T-helper 9 cell (primary cell): ENCODE data around the gene HAUS3.
"Not testable (repeated sequence)": the region's sequence is repeated elsewhere in the genome, so short reads cannot be mapped to it uniquely, and the experiment has no call there.

Experiments used
- DNase-seq: peaks from one replicate; pipeline ENCODE4 v3.0.0-alpha.2; 2020

Gene HAUS3

GRCh38 chr4:2275044-2275397 is 33.1 kb upstream of the HAUS3 start:
- DNase-seq: not testable (repeated sequence)

DNA sequence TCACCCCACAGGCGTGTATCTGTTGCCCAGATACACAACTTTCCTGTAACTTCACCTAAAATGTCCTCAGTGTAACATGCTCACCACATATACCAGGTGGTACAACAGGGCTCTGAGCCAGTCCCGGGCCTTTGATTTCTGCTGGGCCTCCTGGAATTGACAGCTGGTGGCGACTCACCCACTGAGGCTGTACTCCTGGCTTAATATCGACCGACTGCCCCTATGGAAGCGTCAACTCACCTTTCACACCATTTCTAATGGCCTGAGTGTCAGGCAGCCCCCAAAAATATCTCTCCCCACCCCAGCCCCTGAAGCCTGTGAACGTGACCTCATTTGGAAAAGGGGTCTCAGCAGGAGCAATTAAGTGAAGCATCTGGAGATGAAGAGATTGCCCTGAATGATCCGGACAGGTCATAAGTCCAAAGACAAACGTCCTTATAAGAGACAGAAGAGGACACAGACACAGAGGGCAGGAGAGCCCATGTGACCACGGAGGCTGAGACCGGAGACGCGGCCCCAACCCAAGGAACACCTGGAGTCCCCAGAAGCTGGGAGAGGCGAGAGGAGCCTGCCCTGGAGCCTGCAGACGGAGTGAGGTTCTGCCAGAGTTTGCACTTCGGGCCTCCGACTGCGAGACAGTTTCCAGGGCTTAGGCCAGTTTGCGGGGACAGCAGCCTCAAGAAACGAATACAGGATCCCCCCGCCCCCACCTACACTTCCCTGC is 32.6 kb upstream of the HAUS3 start:
- DNase-seq: no peak

DNA sequence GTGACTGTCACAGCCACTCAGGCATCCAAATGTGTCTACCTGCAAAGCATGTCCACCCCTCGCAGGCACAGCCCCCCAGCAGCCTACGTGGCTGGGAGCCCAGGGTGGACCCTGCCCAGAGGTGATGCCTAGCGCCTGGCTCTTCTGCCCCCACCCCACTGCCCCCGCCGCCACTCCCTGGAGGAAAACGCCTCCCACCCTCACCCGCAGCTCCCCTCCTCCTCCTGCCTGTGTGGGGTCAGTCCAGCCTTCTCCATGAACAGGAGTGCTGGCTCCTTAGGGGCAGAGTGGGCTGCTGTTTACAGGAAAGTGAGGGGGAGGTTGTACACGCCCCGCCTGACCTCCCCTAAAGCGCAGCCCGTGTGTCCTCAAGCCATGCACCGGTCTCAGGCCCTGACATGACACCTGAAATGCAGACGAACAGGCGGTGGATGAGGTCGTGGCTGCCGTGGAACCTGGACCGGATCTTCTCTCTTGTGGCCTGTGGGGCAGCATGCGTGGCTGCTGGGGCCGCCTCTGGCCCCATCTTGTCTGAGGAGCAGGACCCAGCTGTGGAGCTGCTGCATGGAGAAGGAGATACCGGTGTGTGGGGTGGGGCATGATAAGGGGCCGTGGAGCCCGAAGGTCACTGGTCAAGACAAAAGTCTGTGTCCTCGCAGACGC is 31.9 kb upstream of the HAUS3 start:
- no peak for DNase-seq

DNA sequence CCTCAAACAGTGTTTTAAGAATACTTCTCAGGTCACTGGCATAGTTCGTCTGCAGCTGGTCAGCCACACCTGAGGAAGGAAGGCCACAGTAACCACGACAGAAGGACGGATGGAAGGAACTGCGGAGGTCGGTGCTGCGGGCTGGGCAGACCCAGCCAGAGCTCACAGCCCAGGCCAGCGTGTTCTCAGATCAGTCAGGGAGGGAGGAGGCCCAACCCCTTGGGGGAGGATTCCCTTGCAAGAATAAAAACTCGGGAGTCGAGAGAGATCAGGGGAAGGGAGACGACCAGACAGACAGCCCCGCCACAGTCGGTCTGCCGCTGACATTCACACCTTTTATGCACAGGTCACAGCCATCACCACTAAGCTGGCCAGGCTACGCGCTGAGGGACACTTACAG is 31.3 kb upstream of the HAUS3 start:
- no peak for DNase-seq

GRCh38 chr4:2272828-2273120 is 30.9 kb upstream of the HAUS3 start:
- DNase-seq: no peak

DNA sequence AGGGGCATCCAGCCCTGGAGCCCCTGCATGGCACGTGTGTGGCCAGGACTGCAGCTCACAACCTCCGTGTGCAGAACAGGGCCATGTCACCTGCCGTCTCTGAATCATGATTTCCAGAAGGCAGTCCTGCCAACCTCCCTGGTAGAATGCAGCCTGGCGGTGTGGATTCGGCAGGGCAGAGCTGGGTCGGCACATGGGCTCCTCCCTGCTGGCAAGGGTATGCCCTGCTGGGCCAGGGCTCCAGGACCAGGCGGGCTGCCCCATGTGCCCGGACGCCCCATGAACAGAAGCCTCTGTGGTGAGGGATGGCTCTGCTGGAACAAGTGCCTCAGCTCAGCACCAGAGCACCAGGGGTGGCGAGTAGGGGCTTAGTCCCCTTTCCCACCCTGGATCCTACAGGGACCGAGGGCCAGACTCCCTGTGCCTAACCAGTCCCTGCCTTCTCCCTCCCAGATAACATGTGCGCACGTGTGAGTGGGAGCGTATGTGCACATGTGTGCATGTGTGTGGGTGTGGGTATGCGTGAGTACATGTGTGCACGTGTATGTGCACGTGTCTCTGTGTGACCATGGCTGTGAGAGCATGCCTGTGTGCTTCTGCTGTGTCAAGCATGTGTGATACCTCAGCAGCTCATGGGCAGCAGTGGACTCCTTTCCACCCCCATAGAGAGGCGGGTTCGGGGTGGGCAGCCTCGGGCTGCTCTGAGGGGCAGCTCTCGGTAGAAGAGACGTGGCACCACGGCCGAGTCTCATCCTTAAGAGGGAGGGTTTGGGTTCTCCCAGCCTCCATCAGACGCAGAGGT is 30.3 kb upstream of the HAUS3 start:
- DNase-seq: no peak

GRCh38 chr4:2271279-2272025 is 29.5 kb upstream of the HAUS3 start:
- DNase-seq: no peak

DNA sequence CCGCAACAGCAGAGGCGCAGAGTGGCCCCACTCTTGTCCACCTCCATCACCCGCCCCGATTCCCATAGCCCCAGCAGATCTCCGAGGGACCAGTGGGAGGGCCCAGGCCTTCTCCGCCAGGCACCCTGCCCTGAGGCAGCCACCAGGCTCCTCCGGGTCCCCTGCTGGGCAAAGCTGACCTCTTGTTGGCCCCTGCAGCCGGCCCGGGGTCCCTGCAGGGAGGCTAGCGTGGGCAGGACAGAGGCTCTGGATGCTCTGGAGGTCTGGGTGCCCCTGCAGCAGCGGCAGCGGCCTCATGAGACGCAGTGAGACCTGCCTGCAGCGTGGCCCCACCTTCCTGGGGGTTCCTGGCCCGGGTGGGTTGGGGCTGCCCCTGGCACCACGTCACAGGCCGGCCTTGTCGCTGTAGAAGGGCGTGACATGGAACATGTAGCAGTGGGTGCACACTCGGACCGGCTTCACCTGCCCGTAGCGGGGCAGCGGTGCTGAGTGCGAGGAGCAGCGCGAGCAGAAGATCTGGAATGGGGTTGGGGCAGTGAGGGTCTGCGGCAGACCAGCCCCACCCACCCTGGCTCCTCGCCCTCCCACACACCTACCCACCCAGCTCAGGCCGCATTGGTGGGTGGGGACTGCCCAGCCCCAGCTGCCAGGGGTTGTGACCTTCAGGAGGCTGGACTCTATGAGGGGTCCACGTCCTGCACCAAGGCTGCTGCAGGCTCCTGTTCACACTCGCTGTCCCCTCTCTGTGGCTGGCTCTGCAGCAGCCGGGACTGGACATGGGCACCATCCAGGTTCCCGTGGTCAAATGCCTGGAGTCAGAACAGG is 28.6 kb upstream of the HAUS3 start:
- no peak for DNase-seq

DNA sequence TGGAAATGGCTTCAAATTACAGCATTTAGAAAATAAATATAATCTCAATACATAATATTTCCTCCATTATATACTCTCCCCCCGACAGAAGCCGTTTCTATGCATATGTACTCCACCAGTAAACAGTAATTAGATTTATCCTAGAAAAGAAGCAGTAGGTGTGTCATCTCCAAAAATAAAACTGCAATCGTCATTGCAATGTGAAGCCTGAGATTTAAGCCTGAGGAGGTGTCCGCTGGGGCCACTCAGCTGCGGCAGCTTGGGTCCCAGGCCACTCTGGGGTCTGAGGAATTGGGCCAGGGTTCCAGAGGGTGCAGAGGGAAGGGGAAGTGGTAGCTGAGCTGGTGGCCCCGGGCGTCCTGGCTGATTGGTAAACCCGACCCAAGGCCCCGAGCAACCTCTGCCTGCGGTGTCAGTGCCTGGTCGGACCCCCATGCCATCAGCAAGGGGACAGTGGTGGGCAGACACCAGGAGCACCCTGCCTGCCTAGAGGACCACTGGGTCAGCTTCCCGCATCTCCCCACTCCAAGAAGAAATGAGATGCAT is 27.8 kb upstream of the HAUS3 start:
- DNase-seq: no peak

DNA sequence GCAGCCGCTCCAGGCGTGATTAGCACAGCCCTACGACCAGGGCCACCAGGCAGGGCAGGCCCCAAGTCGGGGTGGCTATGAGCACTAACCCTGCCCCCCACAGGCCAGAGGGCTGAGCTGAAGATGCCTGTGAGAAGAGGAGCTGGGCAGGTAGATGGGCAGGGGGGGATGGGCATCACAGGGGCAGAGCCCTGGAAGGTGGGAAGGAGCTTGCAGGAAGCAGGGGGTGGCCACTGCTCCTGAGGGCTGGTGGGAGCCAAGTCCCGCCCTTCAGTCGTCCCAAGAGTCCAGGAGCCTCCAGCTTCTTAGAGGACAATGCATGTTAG is 27.2 kb upstream of the HAUS3 start:
- no peak for DNase-seq

- no peak for DNase-seq
Measured at GRCh38 chr4:2268357-2269205, 26.7 kb upstream of the HAUS3 start.

- DNase-seq: no peak
Measured at GRCh38 chr4:2267841-2268240, 25.9 kb upstream of the HAUS3 start.

GRCh38 chr4:2267320-2267811 is 25.4 kb upstream of the HAUS3 start:
- DNase-seq: no peak

GRCh38 chr4:2266821-2267220 is 24.9 kb upstream of the HAUS3 start:
- DNase-seq: no peak

DNA sequence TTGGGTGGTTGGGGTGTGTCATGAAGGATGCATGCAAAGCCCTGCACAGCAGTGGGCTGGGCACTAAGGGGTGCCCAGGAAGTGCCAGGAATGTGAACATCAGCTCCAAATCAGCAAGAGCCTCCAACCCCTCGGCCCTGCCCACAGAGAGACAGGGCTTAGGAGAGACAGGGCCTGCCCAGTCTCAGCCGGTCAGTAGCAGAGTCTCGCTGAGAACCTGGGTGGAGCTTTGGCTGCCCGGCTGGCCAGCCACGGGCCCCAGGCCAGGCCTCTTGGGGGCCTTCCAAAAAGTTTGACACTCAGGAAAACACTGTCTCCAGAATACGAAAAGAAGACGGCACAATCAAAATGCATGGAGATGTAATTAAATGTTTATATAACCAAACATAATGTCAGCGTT is 24.3 kb upstream of the HAUS3 start:
- DNase-seq: no peak

DNA sequence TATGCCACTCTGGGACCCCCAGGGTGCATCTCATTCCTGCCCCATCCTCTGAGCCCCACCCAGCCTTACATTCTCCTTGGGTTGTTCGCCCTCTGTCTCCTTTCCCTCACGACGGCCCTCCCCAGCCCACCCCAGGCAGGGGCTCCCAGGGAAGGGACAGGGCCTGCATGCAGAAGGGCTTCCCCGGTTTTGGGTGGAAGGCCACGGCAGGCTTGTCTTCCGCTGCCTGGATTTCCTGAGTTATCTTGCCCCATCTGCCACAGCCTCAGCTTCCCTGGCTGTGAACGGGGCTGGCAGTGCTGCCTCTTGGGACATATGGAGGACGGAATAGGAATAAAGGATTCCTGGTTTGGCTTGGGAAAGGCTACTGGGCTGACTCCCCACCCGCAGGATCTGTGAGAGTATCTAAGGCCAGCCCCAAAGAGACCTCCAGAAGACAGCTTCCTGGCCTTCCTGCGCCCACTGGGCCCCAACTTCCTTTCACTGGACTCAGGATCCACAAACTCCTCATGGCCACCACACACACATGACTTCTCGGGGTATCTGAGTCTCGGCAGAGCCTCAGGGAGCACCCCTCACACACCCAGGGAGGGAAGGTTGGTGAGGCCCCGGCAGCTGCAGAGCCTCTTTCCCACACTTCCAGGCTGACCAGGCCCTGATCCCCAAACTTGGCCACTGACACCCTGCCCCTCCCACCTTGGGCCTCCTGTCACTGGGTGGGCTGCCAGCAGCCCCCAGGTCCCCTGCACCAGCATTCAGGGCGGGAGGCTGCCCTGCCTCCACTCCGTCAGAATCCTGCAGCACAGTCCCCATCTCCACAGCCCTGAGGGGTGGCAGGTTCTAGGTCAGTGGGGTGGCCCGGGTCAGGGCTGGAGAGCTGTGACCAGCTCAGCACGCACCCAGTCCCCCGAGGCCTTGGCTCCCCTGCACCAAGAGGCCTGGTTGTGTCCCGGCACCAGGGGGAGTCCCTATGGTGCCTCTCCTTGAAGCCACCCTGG is 23.5 kb upstream of the HAUS3 start:
- no peak for DNase-seq

DNA sequence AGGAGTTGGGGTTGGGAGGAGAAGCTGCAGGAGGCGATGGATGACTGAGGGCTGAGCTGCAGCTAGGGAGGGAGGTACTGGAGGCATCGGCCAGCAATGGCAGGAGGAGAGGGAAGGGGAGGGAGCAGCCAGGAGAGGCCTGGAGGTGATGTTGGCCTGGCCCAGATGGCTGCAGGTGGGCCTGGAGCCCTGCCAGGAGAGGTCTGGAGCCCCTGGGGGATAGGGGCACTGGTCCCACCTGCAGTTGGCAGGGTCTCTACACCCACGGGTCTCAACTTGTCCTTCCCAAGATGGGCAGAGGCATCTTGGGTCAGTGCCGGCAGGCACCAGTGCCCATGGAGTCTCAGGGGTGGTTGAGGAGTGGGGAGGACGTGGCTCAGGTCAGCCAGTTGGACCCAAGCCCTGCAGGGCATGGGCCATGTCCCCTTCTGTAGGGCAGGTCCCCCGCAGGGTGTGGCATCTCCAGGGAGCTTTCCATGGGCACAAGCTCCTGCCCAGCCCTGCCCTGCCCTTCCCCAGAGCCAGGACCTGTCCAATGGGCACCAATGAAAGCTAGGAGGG is 22.6 kb upstream of the HAUS3 start:
- no peak for DNase-seq

- DNase-seq: no peak
Measured at GRCh38 chr4:2263926-2264321, 22.0 kb upstream of the HAUS3 start.

DNA sequence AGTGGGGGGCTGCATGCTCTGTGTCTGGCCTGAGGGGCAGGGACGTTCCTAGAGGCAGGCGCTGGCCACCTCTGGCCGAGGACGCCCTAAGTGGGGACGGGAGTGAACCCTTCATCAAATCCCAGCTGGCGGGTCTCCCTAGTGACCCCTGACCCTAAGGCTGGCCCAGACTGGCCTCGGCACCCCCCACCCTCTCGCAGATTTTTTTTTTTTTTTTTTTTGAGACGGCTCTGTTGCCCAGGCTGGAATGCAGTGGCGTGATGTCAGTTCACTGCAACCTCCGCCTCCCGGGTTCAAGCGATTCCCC is 21.0 kb upstream of the HAUS3 start:
- DNase-seq: no peak
